Left kidney (tissue), 2 donors: Measurements from ENCODE around the gene FEM1C. TPM values are rescaled to one million over a fixed set of nuclear protein-coding genes. Genes with fewer than 3 reads are reported as not detected.
A peak's percentile ranks its signal among the peaks of the same experiment; 100 is the strongest.

Source experiments
- DNase-seq: peaks from one replicate; pipeline ENCODE4 v3.0.0-alpha.2; 2013
- polyA plus RNA-seq: library from polyadenylated mRNA; unstranded; fragments of 120-200 nt; gene quantifications from one replicate; pipeline ENCODE4 v1.2.1, GENCODE V29; 2013; ENCODE audit not compliant: insufficient read length

Gene FEM1C
- polyA plus RNA-seq, 1 donor, result 24.6 TPM

- DNase-seq, result no peak
Measured at GRCh38 chr5:115559524-115559923, 14.9 kb upstream of the FEM1C start.

- DNase-seq, result no peak
Measured at GRCh38 chr5:115558388-115558956, 13.9 kb upstream of the FEM1C start.

GRCh38 chr5:115557667-115558387, 13.3 kb upstream of the FEM1C start:
- no peak for DNase-seq

GRCh38 chr5:115556276-115556675, 11.7 kb upstream of the FEM1C start:
- DNase-seq, result no peak

- no peak for DNase-seq
Measured at GRCh38 chr5:115555084-115555633, 10.6 kb upstream of the FEM1C start.

- no peak for DNase-seq
Measured at GRCh38 chr5:115553082-115553481, 8.5 kb upstream of the FEM1C start.

GRCh38 chr5:115551415-115551814, 6.8 kb upstream of the FEM1C start:
- no peak for DNase-seq

GRCh38 chr5:115549154-115549553, 4.6 kb upstream of the FEM1C start:
- DNase-seq, result no peak

GRCh38 chr5:115548683-115549082, 4.1 kb upstream of the FEM1C start:
- DNase-seq, result no peak

- no peak for DNase-seq
Measured at GRCh38 chr5:115545351-115545882, 842 bp upstream of the FEM1C start.

- no peak for DNase-seq
Measured at GRCh38 chr5:115544043-115544435, 536 bp downstream of the FEM1C start.

GRCh38 chr5:115543365-115544042, 1.1 kb downstream of the FEM1C start:
- peak; percentile 61 for DNase-seq

GRCh38 chr5:115542651-115543364, 1.8 kb downstream of the FEM1C start:
- DNase-seq, result no peak

GRCh38 chr5:115542086-115542485, 2.5 kb downstream of the FEM1C start:
- no peak for DNase-seq

- peak; percentile 27 for DNase-seq
Measured at GRCh38 chr5:115541611-115542010, 3.0 kb downstream of the FEM1C start.

- DNase-seq, result no peak
Measured at GRCh38 chr5:115535479-115536035, 9.0 kb downstream of the FEM1C start.

GRCh38 chr5:115532517-115532916, 12.1 kb downstream of the FEM1C start:
- no peak for DNase-seq

- no peak for DNase-seq
Measured at GRCh38 chr5:115531787-115532367, 12.7 kb downstream of the FEM1C start.

- no peak for DNase-seq
Measured at GRCh38 chr5:115531380-115531779, 13.2 kb downstream of the FEM1C start.

- no peak for DNase-seq
Measured at GRCh38 chr5:115530426-115530825, 14.1 kb downstream of the FEM1C start.

- no peak for DNase-seq
Measured at GRCh38 chr5:115526604-115527003, 18.0 kb downstream of the FEM1C start.
